OCI-LY7 (cell line): ENCODE data around the gene EFHD2. TPM values are rescaled to one million over a fixed set of nuclear protein-coding genes. Genes with fewer than 3 reads are reported as not detected.

Source experiments
- Bru-seq: library from RNA; stranded (reverse); fragments of 400-500 nt; gene quantifications from one replicate; lab custom pipeline; 2021; lab: Mats Ljungman, UMichigan
- BruChase-seq, 2 experiments: library from RNA; stranded (reverse); fragments of 400-500 nt; gene quantifications; one replicate each; lab custom pipeline; 2021; lab: Mats Ljungman, UMichigan
- BruUV-seq: library from RNA; stranded (reverse); fragments of 400-500 nt; replicated peaks from 2 replicates; lab custom pipeline; 2021; lab: Mats Ljungman, UMichigan
- CTCF ChIA-PET: fragments of 300-600 bp; sonication (Branson Sonifier 250); formaldehyde crosslinking; loops from one replicate; lab custom pipeline; 2022; ENCODE audit warnings: antibody characterized with exemption; ENCODE audit not compliant: unreplicated experiment; lab: Charles Lee
- POLR2A ChIA-PET: fragments of 300-600 bp; sonication (Branson Sonifier 250); formaldehyde crosslinking; loops from one replicate; lab custom pipeline; 2022; ENCODE audit warnings: antibody characterized with exemption; lab: Charles Lee
- DNase-seq: peaks from one replicate; pipeline ENCODE4 v3.0.0-alpha.2; 2015; ENCODE audit warnings: low spot score
- H2AFZ ChIP-seq: fragments of 200-600 bp; sonication (generic), shearing (Covaris generic); 2 replicates; pipeline ENCODE4 v1.6.1; 2014; ENCODE audit warnings: mild to moderate bottlenecking, antibody characterized with exemption, low read length, moderate library complexity
- H3K27ac ChIP-seq: fragments of 200-600 bp; sonication (generic); 2 replicates; pipeline ENCODE4 v1.5.1; 2014; ENCODE audit warnings: mixed run types, low read depth, mild to moderate bottlenecking, moderate library complexity, low read length, inconsistent platforms; ENCODE audit not compliant: poor library complexity, severe bottlenecking
- H3K36me3 ChIP-seq: fragments of 200-600 bp; sonication (generic); 2 replicates; pipeline ENCODE4 v1.6.1; 2014; ENCODE audit warnings: mild to moderate bottlenecking, antibody characterized with exemption, low read length, moderate library complexity, mixed read lengths; ENCODE audit not compliant: insufficient read depth
- H3K4me1 ChIP-seq: fragments of 200-600 bp; sonication (generic); 2 replicates; pipeline ENCODE4 v1.5.1; 2014; ENCODE audit warnings: mild to moderate bottlenecking, low read length; ENCODE audit not compliant: insufficient read depth, poor library complexity, severe bottlenecking
- H3K4me2 ChIP-seq: fragments of 200-600 bp; sonication (generic); 2 replicates; pipeline ENCODE4 v1.6.1; 2014; ENCODE audit warnings: mild to moderate bottlenecking, low read length
- H3K4me3 ChIP-seq: fragments of 200-600 bp; sonication (generic); 2 replicates; pipeline ENCODE4 v1.5.1; 2014; ENCODE audit warnings: mild to moderate bottlenecking, low read depth, low read length; ENCODE audit not compliant: poor library complexity, severe bottlenecking
- H3K79me2 ChIP-seq: fragments of 200-600 bp; sonication (generic); 2 replicates; pipeline ENCODE4 v1.6.1; 2016; ENCODE audit warnings: low read depth, mild to moderate bottlenecking, low read length, moderate library complexity, mixed read lengths; ENCODE audit not compliant: insufficient read depth
- H3K9me2 ChIP-seq: fragments of 200-600 bp; sonication (generic); 2 replicates; pipeline ENCODE4 v1.6.1; 2016; ENCODE audit warnings: mild to moderate bottlenecking, low read length, mixed read lengths; ENCODE audit not compliant: insufficient read depth
- H3K9me3 ChIP-seq: fragments of 200-600 bp; sonication (generic); 2 replicates; pipeline ENCODE4 v1.6.1; 2014; ENCODE audit warnings: mild to moderate bottlenecking, mixed run types, low read length, mixed read lengths
- H4K20me1 ChIP-seq: fragments of 200-600 bp; sonication (generic); 2 replicates; pipeline ENCODE4 v1.6.1; 2014; ENCODE audit warnings: mild to moderate bottlenecking, antibody characterized with exemption, low read length, moderate library complexity, mixed read lengths; ENCODE audit not compliant: insufficient read depth
- CTCF ChIP-seq: fragments of 200-600 bp; sonication (generic); conservative IDR thresholded peaks from 2 replicates; pipeline ENCODE4 v1.5.1; 2014; ENCODE audit warnings: mild to moderate bottlenecking, antibody characterized with exemption, low read length, moderate library complexity, mixed read lengths
- EZH2phosphoT487 ChIP-seq: fragments of 200-600 bp; sonication (generic); IDR thresholded peaks from 2 replicates; pipeline ENCODE4 v1.6.1; 2018; ENCODE audit warnings: low read depth, borderline replicate concordance, mild to moderate bottlenecking, mixed run types, antibody characterized with exemption, low read length, moderate library complexity, mixed read lengths
- intact Hi-C: fragments of 100-400 bp; cut with micrococcal nuclease; formaldehyde crosslinking; loops from one replicate; pipeline ENCODE4 v1.10.0; 2022; ENCODE audit not compliant: unreplicated experiment
- long read RNA-seq: library from polyadenylated mRNA; stranded (forward); transcript quantifications from one replicate; pipeline ENCODE4 v2.0.0, GENCODE V29; 2022
- total RNA-seq, 2 experiments: library from RNA; depleted of rRNA in 1 of 2; stranded (reverse); fragments of >200 nt in 1 of 2; shearing (Covaris generic) in 1 of 2; gene quantifications; 2 replicates each; pipeline ENCODE4 v1.2.3, GENCODE V29; 2014 to 2022

EFHD2 gene
- total RNA-seq (2014; rRNA removed; shearing (Covaris generic)) (25.4 and 27.3 TPM in 2 replicates), total RNA-seq (2022) (38.3 and 42.0 TPM in 2 replicates), Bru-seq, nascent RNA (percentile 49 among the genes with signal in this experiment), BruChase-seq, experiment 1, labeled RNA remaining after a 6-hour chase (percentile 62 among the genes with signal in this experiment), BruChase-seq, experiment 2, labeled RNA remaining after a 2-hour chase (percentile 57 among the genes with signal in this experiment)
- long read RNA-seq, transcript EFHD2-201 (4 exons, 2,419 nt), result major isoform, 127 of 147 reads
- long read RNA-seq, partial matches to known transcripts, result 16 of 147 reads
- long read RNA-seq, other reads (novel, unspliced or antisense), result 4 of 147 reads

- Histone ChIP-seq H3K79me2 (peaks cover 8% of the 10 kb centered on the region; the same call in 1 of the 2 replicates), H3K4me3 (peak within 1 kb of the TSS; percentile 87), H3K27ac (no peak within 1 kb of the TSS), H3K4me2 (peak within 1 kb of the TSS; percentile 98), H3K4me1 (peaks cover 19% of the 10 kb centered on the region), H3K36me3 (no peaks in the 10 kb centered on the region; the same call in 1 of the 2 replicates), H3K9me3 (no peaks in the 10 kb centered on the region), H4K20me1 (no peaks in the 10 kb centered on the region; the same call in 1 of the 2 replicates), H2AFZ (peak within 1 kb of the TSS; percentile 52), H3K9me2 (no peaks in the 10 kb centered on the region)
- ChIA-PET POLR2A (interaction anchor here (0.6 kb wide), 1 partner anchor 1108 kb away, joined by 4 read pairs; no protein-coding TSS in a partner anchor), CTCF (no interaction called here)
- TF ChIP-seq CTCF (no peak), EZH2phosphoT487 (no peak)
- intact Hi-C loops, result no loop called here
- no TSS peak for BruUV-seq
- peak; percentile 86 for DNase-seq
Measured at GRCh38 chr1:15409388-15410222, at the start of gene EFHD2. TSS of gene EFHD2 (plus strand) at chr1:15409888. CDS start at chr1:15409972, 84 bp downstream.

GRCh38 chr1:15360700-15361099 lies 49.0 kb upstream of the EFHD2 start:
- Histone ChIP-seq H3K36me3 (no peaks in the 10 kb centered on the region), H3K9me2 (no peaks in the 10 kb centered on the region), H3K4me3 (no peak overlapping the region), H2AFZ (no peak overlapping the region), H3K79me2 (no peaks in the 10 kb centered on the region), H4K20me1 (no peaks in the 10 kb centered on the region), H3K4me2 (no peak overlapping the region), H3K4me1 (peaks cover 10% of the 10 kb centered on the region), H3K27ac (no peak overlapping the region), H3K9me3 (no peaks in the 10 kb centered on the region)
- DNase-seq, result no peak
- BruUV-seq, result no TSS peak
- intact Hi-C loops, result no loop called here
- no peak for TF ChIP-seq CTCF
- no peak for TF ChIP-seq EZH2phosphoT487
- POLR2A ChIA-PET, result no interaction called here
- CTCF ChIA-PET, result no interaction called here
